Adipocyte (in vitro differentiated cells): ENCODE measurements around the gene TARP.

Experiments
- DNase-seq: peaks from one replicate; pipeline ENCODE4 v3.0.0-alpha.2; 2015; ENCODE audit warnings: low read depth
- H3K27me3 ChIP-seq: replicated peaks from 2 replicates; pipeline ENCODE4 v1.7.0; 2013; ENCODE audit warnings: mild to moderate bottlenecking, low read length, moderate library complexity; ENCODE audit not compliant: control insufficient read depth, insufficient read depth
- H3K36me3 ChIP-seq: 2 replicates; pipeline ENCODE4 v1.7.0; 2013; ENCODE audit warnings: low read length, mild to moderate bottlenecking, moderate library complexity; ENCODE audit not compliant: control insufficient read depth, insufficient read depth, severe bottlenecking
- H3K4me1 ChIP-seq: 2 replicates; pipeline ENCODE4 v1.7.0; 2013; ENCODE audit warnings: mild to moderate bottlenecking, low read length, moderate library complexity; ENCODE audit not compliant: control insufficient read depth, insufficient read depth
- H3K4me3 ChIP-seq: 2 replicates; pipeline ENCODE4 v1.7.0; 2013; ENCODE audit warnings: mild to moderate bottlenecking, low read length, moderate library complexity
- H3K9ac ChIP-seq: 2 replicates; pipeline ENCODE4 v1.7.0; 2013; ENCODE audit warnings: mild to moderate bottlenecking, low read length, moderate library complexity
- H3K9me3 ChIP-seq: 2 replicates; pipeline ENCODE4 v1.7.0; 2013; ENCODE audit warnings: mild to moderate bottlenecking, low read length, moderate library complexity; ENCODE audit not compliant: control insufficient read depth

Gene TARP

DNA sequence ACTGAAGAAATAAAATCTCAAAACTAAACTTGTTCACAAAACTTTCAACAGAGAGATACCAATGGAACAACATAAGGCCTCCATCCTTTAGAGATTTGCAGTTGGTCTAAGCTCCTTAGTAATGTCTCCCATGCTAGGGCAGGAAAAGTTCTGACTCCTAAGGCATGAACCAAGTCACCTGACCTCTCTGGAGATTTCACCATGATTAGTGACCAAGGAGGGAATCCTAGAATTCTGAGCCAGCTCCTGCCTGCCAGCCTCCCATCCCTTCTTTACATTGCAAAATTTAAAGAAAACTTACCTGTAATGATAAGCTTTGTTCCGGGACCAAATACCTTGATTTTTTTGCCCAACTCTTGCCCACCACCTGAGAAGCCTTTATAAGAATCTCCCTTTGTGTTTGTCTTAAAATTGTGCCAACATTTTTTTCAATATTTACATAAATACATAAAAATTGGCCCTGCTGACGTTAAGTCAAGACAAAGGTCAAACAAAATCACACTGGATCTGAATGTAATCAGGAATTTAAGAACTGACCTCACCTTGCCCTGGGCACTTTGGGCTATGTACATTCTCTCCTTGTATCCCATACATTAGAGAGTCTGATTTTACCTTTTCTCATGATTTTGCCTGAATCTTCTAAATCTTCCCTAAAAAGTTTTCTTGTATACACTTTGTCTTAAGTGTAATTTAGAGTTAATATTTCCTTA lies at the start of gene TARP:
TARP (minus strand) TSS at position 351 of the 710 bp plus-strand sequence.
- Histone ChIP-seq H3K4me1 (no peaks in the 10 kb centered on the region), H3K9ac (no peak within 1 kb of the TSS), H3K27me3 (no peaks in the 10 kb centered on the region), H3K36me3 (no peaks in the 10 kb centered on the region), H3K4me3 (no peak within 1 kb of the TSS), H3K9me3 (no peaks in the 10 kb centered on the region)
- DNase-seq: no peak

- Histone ChIP-seq H3K36me3 (no peaks in the 10 kb centered on the region), H3K9me3 (no peaks in the 10 kb centered on the region), H3K4me1 (peaks cover 13% of the 10 kb centered on the region), H3K4me3 (no peak overlapping the region), H3K9ac (no peak overlapping the region), H3K27me3 (no peaks in the 10 kb centered on the region)
- DNase-seq: no peak
These were observed 49.7 kb upstream of the TARP start for GRCh38 chr7:38323156-38323555.

DNA sequence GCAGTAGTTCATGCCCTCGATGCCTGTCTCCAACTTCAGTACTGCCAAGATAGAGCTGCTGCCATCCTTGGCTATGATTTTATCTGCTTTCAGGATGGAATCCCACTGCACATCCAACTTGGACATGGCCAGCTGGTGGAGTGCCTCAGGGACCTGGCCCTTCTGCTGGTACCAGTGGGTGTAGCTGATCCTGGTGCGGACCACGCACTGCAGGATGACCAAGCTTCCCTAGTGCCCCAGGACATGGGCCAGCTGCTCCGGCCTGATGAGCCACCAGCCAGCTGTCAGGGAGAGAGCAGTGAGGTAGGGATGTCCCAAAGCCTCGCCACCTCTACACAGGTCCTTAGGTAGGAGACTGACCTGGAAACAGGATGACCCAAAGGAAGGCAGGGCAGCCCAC lies 49.0 kb upstream of the TARP start:
- H3K36me3 ChIP-seq: no peaks in the 10 kb centered on the region
- peaks cover 13% of the 10 kb centered on the region for H3K4me1 ChIP-seq
- H3K27me3 ChIP-seq: no peaks in the 10 kb centered on the region
- DNase-seq: no peak
- H3K4me3 ChIP-seq: no peak overlapping the region
- H3K9me3 ChIP-seq: no peaks in the 10 kb centered on the region
- no peak overlapping the region for H3K9ac ChIP-seq

DNA sequence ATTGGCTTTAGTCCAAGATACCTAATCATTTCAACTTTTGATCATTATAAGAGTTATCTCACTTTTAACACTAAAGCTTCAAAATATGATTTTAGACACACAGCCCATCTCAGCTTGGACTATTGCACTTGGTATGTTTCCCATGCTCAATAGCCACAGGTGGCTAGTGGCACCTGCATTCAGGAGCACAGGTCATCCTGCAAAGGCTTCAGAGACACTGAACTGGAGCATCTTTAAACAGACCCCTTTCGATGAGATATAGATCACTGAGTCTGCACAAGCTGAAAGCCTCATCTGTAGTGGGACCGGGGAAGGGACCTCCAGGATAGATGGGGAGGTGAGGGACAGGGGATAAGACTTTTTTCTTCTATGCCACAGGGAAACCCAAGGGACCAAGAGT lies 48.5 kb upstream of the TARP start:
- Histone ChIP-seq H3K4me3 (no peak overlapping the region), H3K27me3 (no peaks in the 10 kb centered on the region), H3K9me3 (no peaks in the 10 kb centered on the region), H3K9ac (no peak overlapping the region), H3K4me1 (peaks cover 13% of the 10 kb centered on the region), H3K36me3 (no peaks in the 10 kb centered on the region)
- no peak for DNase-seq

DNA sequence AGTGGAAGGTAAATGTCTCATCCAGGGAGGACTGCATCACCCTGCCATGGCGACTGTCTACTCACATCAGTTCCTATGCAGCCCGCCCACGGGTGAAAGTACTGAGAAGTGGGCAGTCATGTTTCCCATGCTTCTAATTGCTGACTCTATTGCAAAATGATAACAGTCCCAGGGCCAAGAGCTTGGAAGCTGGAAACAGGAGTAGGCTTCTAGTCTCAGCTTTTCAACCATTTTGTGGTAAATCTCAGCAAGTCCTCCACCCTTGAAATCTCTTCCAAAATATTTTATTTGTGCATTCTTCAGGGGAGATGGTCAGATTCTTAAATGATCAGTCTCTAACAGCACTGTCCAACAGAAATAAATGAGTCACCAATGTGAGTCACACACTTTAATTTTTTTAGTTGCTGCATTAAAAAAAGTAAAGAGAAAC lies 48.1 kb upstream of the TARP start:
- Histone ChIP-seq H3K4me3 (no peak overlapping the region), H3K4me1 (peaks cover 13% of the 10 kb centered on the region), H3K9ac (peak overlapping the region; percentile 17), H3K9me3 (no peaks in the 10 kb centered on the region), H3K36me3 (no peaks in the 10 kb centered on the region), H3K27me3 (no peaks in the 10 kb centered on the region)
- DNase-seq: peak; percentile 84

GRCh38 chr7:38321050-38321449 lies 47.6 kb upstream of the TARP start:
- Histone ChIP-seq H3K9me3 (no peaks in the 10 kb centered on the region), H3K36me3 (no peaks in the 10 kb centered on the region), H3K4me3 (no peak overlapping the region), H3K9ac (peak overlapping the region; percentile 17), H3K4me1 (peaks cover 13% of the 10 kb centered on the region), H3K27me3 (no peaks in the 10 kb centered on the region)
- no peak for DNase-seq

GRCh38 chr7:38319873-38320272 lies 46.4 kb upstream of the TARP start:
- no peak overlapping the region for H3K4me3 ChIP-seq
- no peaks in the 10 kb centered on the region for H3K36me3 ChIP-seq
- peaks cover 13% of the 10 kb centered on the region for H3K4me1 ChIP-seq
- H3K9ac ChIP-seq: no peak overlapping the region
- no peaks in the 10 kb centered on the region for H3K9me3 ChIP-seq
- no peaks in the 10 kb centered on the region for H3K27me3 ChIP-seq
- DNase-seq: no peak

DNA sequence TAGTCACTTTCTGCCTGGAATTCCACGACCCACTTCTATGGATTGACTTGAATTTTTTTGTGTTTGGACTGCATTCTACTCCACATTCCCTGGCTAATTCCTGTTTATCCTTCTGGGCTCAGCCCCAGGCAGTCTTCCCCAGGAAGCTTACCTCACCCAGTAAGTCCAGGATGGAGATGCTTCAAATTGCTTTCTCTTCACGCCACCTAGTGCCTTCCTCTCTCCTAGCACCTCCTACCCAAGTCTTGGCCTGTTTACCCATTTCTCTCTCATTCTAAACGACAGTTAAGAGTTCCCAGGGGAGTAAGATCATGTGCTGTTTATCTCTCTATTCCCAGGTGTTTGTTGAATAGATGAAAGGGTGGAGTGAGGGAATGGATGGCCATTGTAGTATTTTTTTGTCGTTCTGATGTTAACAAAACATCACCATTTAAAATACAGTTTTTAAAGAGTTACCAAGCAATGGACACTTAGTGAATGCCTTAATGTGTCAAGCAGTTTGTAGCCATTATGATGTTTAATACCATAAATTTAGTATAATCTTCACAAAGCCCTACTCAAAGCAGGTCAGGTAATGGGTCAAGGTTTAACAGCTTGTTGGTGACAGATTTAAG lies 45.5 kb upstream of the TARP start:
- H3K4me3 ChIP-seq: no peak overlapping the region
- H3K9ac ChIP-seq: no peak overlapping the region
- H3K4me1 ChIP-seq: peaks cover 13% of the 10 kb centered on the region
- no peaks in the 10 kb centered on the region for H3K9me3 ChIP-seq
- no peaks in the 10 kb centered on the region for H3K27me3 ChIP-seq
- no peaks in the 10 kb centered on the region for H3K36me3 ChIP-seq
- peak; percentile 83 for DNase-seq

DNA sequence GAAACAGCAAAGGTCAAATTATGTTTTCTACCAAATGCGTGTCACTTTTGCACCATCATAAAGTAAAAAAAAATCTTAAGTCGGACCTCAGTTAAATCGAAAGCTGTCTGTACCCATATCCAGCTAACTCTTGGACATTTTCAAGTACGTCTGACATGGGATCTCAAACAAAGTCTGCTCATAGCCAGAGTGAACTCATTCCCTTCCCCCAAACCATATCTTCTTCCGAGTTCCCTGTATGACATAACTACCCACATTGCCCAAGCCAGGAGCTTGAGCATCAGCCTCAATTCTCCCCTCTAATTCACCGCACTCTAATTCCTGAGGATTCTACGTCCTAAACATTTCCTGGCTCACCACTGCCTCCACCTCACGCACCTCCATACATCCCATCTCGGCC lies 44.8 kb upstream of the TARP start:
- H3K27me3 ChIP-seq: no peaks in the 10 kb centered on the region
- no peak overlapping the region for H3K4me3 ChIP-seq
- H3K9ac ChIP-seq: no peak overlapping the region
- no peaks in the 10 kb centered on the region for H3K9me3 ChIP-seq
- no peak for DNase-seq
- no peaks in the 10 kb centered on the region for H3K36me3 ChIP-seq
- peaks cover 15% of the 10 kb centered on the region for H3K4me1 ChIP-seq

DNA sequence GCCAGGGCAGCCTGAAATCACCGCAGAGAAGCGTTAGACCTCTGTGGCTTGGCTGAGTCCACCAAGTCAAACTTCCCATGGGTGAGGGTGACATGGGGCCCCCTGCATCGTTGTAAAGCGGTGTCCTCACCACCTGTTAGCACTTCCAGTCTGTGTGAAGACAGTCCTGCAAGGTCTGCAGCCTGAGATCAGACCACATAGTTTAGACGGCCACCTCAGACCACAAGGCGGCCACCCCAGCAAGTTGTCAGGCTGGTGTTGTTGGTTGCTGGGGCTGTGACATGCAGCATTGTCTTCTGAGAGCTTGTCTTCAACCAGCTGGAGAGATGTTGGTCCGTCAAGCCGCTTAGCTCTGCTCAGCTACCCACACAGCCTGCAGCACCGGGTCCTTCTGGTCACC lies 44.1 kb upstream of the TARP start:
- peaks cover 20% of the 10 kb centered on the region for H3K4me1 ChIP-seq
- H3K4me3 ChIP-seq: no peak overlapping the region
- H3K27me3 ChIP-seq: no peaks in the 10 kb centered on the region
- H3K9me3 ChIP-seq: no peaks in the 10 kb centered on the region
- H3K9ac ChIP-seq: no peak overlapping the region
- H3K36me3 ChIP-seq: no peaks in the 10 kb centered on the region
- no peak for DNase-seq

GRCh38 chr7:38316733-38317360 lies 43.4 kb upstream of the TARP start:
- DNase-seq: peak; percentile 54
- H3K9ac ChIP-seq: no peak overlapping the region
- no peaks in the 10 kb centered on the region for H3K9me3 ChIP-seq

More at GRCh38 chr7:38316733-38317360, 43.4 kb upstream of the TARP start:
- H3K27me3 ChIP-seq: no peaks in the 10 kb centered on the region
- no peak overlapping the region for H3K4me3 ChIP-seq
- H3K4me1 ChIP-seq: peaks cover 16% of the 10 kb centered on the region
- no peaks in the 10 kb centered on the region for H3K36me3 ChIP-seq
